Lower leg skin (tissue), 4 donors: ENCODE data around the gene ILK. TPM values are rescaled to one million over a fixed set of nuclear protein-coding genes. Genes with fewer than 3 reads are reported as not detected.

ENCODE experiments used
- DNase-seq, 2 donors: peaks; one replicate each; pipeline ENCODE4 v3.0.0-alpha.2; 2019; ENCODE audit warnings: low spot score in 2 of 2
- H3K4me3 ChIP-seq: fragments of 200-600 bp; sonication (generic); 2 replicates; pipeline ENCODE4 v1.5.1; 2017; ENCODE audit warnings: mild to moderate bottlenecking, low read depth; ENCODE audit not compliant: poor library complexity, severe bottlenecking
- POLR2A ChIP-seq, 2 donors: fragments of 450-650 bp; IDR thresholded peaks; one replicate each; pipeline ENCODE4 v1.6.1; 2016 to 2017; ENCODE audit warnings: antibody characterized with exemption in 2 of 2, mild to moderate bottlenecking in 1 of 2, moderate library complexity in 1 of 2
- WGBS, 2 donors: methylation state at CpG; one replicate each; pipeline ENCODE4 v1.1.5; 2018; 5-methylcytosine and 5-hydroxymethylcytosine counted together
- intact Hi-C: fragments of 100-400 bp; cut with DNase I; formaldehyde crosslinking; loops from one replicate; pipeline ENCODE4 v1.15.0; 2023; ENCODE audit warnings: low total_unique reads
- total RNA-seq, 4 donors: library from RNA; depleted of rRNA; stranded (reverse); fragments of >200 nt; gene quantifications; one replicate each; pipeline ENCODE4 v1.1.0, GENCODE V29; 2016
- TF ChIP-seq, protein P1 (sequence below), 3 donors: fragments of 450-650 bp; IDR thresholded peaks; one replicate each; pipeline ENCODE4 v1.5.1; 2016; ENCODE audit warnings: antibody characterized with exemption in 3 of 3, mild to moderate bottlenecking in 3 of 3, moderate library complexity in 2 of 3

Gene ILK
- total RNA-seq, 4 donors from 2014 or later, result 68.1 to 91.0 (median 74.8) TPM

- intact Hi-C loops, result no loop called here
- no peak for DNase-seq
- 17 to 31% methylated on average over 3 of the region's 3 CpGs for WGBS, 2 donors
- H3K4me3 ChIP-seq, result no peak overlapping the region
- TF ChIP-seq, protein P1, sequence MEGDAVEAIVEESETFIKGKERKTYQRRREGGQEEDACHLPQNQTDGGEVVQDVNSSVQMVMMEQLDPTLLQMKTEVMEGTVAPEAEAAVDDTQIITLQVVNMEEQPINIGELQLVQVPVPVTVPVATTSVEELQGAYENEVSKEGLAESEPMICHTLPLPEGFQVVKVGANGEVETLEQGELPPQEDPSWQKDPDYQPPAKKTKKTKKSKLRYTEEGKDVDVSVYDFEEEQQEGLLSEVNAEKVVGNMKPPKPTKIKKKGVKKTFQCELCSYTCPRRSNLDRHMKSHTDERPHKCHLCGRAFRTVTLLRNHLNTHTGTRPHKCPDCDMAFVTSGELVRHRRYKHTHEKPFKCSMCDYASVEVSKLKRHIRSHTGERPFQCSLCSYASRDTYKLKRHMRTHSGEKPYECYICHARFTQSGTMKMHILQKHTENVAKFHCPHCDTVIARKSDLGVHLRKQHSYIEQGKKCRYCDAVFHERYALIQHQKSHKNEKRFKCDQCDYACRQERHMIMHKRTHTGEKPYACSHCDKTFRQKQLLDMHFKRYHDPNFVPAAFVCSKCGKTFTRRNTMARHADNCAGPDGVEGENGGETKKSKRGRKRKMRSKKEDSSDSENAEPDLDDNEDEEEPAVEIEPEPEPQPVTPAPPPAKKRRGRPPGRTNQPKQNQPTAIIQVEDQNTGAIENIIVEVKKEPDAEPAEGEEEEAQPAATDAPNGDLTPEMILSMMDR (IDR thresholded peaks at IDR 0.05), result no peak
Measured at GRCh38 chr11:6637871-6638270, 34.3 kb downstream of the ILK start.

- no peak overlapping the region for H3K4me3 ChIP-seq
- WGBS, 2 donors, result 80 to 83% methylated on average over 4 of the region's 4 CpGs
- no peak for DNase-seq
- TF ChIP-seq, protein P1 (IDR thresholded peaks at IDR 0.05), result no peak
- no peak for TF ChIP-seq POLR2A (IDR thresholded peaks at IDR 0.05)
- intact Hi-C loops, result no loop called here
Measured at GRCh38 chr11:6638429-6638828, 34.9 kb downstream of the ILK start.

DNA sequence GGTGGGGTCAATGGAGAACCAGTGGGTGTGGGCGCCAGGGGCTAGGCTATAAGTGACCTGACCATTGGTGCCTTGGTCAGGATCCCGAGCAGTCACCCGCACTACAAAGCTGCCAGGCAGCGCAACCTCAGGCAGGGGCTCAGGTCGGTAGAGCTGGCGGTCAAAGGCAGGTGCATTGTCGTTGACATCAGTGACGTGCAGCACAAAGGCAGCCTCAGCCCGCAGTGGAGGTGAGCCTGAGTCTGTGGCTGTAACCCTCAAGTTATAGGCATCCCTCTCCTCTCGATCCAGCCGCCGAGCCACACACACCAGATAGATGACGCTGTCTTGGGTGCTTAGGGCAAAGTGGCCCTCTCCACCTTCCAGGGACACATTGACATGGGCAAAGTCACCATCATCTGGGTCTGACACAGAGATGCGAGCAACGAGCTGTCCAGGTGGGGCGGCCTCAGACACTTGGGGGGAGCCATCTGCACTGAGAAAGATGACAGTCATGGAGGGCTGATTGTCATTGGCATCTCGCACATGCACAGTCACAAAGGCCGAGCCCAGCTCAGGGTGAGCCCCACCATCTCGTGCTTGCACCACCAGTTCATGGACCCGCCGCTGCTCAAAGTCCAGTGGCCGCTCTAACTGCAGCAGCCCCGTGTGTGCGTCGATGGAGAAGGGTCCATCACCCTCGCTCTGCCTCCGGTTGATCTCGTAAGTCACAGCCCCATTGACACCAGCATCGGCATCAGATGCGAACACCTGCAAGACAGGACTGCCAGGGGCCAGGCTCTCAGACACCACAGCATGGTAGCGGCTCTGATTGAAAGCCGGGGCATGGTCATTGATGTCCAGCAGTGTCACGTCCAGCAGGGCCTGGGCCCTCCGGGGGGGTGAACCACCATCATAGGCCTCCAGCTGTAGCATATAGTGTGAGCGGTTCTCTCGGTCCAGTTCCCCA, 36.7 kb downstream of the ILK start:
- 96 to 97% methylated on average over 23 to 35 of the region's 36 CpGs for WGBS, 2 donors
- no peak for TF ChIP-seq POLR2A (IDR thresholded peaks at IDR 0.05)
- TF ChIP-seq, protein P1 (IDR thresholded peaks at IDR 0.05), result no peak

DNA sequence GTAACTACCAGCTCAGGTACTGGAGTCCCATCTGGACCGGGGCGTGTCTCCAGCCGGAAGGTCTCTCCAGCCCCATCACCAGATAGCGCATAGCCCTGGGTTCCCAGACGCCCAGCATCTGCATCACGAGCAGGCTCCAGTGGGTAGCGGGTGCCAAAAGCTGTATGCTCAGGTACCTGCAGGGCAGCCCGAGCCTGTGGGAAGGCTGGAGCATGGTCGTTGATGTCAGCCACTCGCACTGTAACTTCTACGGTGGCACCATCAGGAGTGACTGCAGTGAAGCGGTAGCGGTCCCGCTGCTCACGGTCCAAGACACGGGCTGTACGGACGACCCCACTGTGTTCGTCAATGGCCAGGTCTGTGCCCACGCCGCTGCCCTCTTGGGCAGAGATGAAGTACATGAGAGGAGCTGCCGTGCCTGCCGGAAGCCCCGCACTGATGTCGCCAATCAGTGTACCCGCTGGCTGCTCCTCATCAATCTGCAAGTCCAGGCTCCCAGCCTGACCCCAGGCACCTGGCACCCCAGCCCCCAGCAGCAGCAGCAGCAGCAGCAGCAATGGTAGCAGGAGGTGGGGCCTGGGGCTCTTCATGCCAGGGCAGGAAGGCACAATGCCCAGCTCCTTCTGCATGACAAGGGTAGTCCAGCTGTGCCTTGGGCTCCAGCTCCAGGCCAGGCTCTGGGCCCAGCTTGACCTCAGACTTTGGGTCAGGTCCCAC, 37.6 kb downstream of the ILK start:
- no peak overlapping the region for H3K4me3 ChIP-seq

More for the DNA sequence above, 36.7 kb downstream of the ILK start:
- no peak for DNase-seq
- no peak overlapping the region for H3K4me3 ChIP-seq
- intact Hi-C loops, result no loop called here

GRCh38 chr11:6642957-6643356, 39.4 kb downstream of the ILK start:
- WGBS, 2 donors, result 85 to 89% methylated on average over 7 of the region's 7 CpGs
- TF ChIP-seq POLR2A (IDR thresholded peaks at IDR 0.05), result no peak
- TF ChIP-seq, protein P1 (IDR thresholded peaks at IDR 0.05), result no peak
- intact Hi-C loops, result no loop called here
- DNase-seq, result no peak
- H3K4me3 ChIP-seq, result no peak overlapping the region

More for the DNA sequence above, 37.6 kb downstream of the ILK start:
- no peak for DNase-seq
- intact Hi-C loops, result no loop called here
- WGBS, 2 donors, result 93 to 96% methylated on average over 20 to 25 of the region's 26 CpGs
- TF ChIP-seq POLR2A (IDR thresholded peaks at IDR 0.05), result no peak
- TF ChIP-seq, protein P1 (IDR thresholded peaks at IDR 0.05), result no peak
